ENCODE results near the gene BPIFB2.

DNA sequence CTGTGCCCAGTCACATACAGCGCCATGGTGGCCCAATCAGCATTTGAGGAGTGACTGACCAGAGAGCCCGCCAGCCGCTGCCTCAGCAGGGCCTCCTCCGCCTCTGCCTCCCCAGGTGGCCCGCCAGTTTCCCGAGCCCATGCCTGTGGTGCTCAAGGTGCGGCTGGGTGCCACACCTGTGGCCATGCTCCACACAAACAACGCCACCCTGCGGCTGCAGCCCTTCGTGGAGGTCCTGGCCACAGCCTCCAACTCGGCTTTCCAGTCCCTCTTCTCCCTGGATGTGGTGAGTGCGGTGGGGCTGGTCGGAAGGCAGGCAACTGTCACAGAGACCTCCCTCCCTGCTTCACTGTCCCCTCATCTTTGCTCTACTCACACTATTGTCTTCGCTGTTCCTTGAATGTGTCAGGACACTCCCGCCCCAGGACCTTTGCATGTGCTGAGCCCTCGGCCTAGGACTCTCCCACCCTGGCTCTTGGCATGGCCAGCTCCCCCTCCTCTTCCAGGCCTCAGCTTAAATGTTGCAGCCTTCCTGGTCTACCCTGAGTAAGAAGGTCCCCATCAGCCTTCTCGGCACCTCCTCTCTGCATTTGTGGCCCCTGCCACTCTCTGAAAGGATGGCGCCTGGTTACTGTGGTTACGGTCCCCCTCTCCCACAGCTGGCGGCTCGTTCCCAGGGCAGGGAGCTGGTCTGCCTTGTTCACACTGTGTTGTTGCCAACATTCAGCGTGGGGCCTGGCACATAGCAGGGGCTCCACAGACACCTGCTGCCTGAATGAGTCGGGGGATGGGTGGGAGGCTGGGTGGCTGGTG lies 12.2 kb downstream of the BPIFB2 start:
- TF ChIP-seq POLR2A (IDR thresholded peaks at IDR 0.05; ENCODE audit: low read depth, low read length) (no peak), TAF1 (IDR thresholded peaks at IDR 0.05; ENCODE audit: low read depth, low read length) (no peak), POLR2AphosphoS5 (IDR thresholded peaks at IDR 0.05; ENCODE audit: low read depth, low read length) (no peak)
